HFFc6 (cell line): ENCODE measurements around the gene EEF1AKMT2. TPM values are rescaled to one million over a fixed set of nuclear protein-coding genes. Genes with fewer than 3 reads are reported as not detected.

Experiments
- DNase-seq: peaks from one replicate; pipeline ENCODE4 v3.0.0-alpha.2; 2018
- H3K27ac Mint-ChIP-seq: 2 replicates; pipeline ENCODE4 v1.8.0; 2020; ENCODE audit warnings: mild to moderate bottlenecking, mixed read lengths
- H3K27me3 Mint-ChIP-seq: 2 replicates; pipeline ENCODE4 v1.8.0; 2021; ENCODE audit warnings: mild to moderate bottlenecking, moderate library complexity, mixed read lengths; ENCODE audit not compliant: insufficient read depth
- H3K36me3 Mint-ChIP-seq: 2 replicates; pipeline ENCODE4 v1.8.0; 2021; ENCODE audit warnings: low read depth, mixed read lengths
- H3K4me1 Mint-ChIP-seq: 2 replicates; pipeline ENCODE4 v1.8.0; 2020; ENCODE audit warnings: low read depth, mixed read lengths
- H3K4me3 Mint-ChIP-seq: 2 replicates; pipeline ENCODE4 v1.8.0; 2020; ENCODE audit warnings: mild to moderate bottlenecking, moderate library complexity, mixed read lengths
- H3K9me3 Mint-ChIP-seq: 2 replicates; pipeline ENCODE4 v1.8.0; 2020; ENCODE audit warnings: mild to moderate bottlenecking, mixed read lengths
- CTCF ChIP-seq: fragments of 200-600 bp; sonication (generic); IDR thresholded peaks from 2 replicates; pipeline ENCODE4 v1.5.0; 2021; ENCODE audit warnings: antibody characterized with exemption, mild to moderate bottlenecking
- total RNA-seq, 6 experiments: library from RNA; stranded (reverse); fragmentation: NEBNext Ultra II Directional; extraction: Animal tissue kit (Norgen Biotek cat#: 25700); gene quantifications; 2 replicates in 1 of 6; 3 replicates in 5 of 6; pipeline ENCODE4 v1.2.3, GENCODE V29; 2021

EEF1AKMT2 gene
- total RNA-seq, 6 experiments from 2014 or later, result 15.8 to 19.5 (median 17.7) TPM

DNA sequence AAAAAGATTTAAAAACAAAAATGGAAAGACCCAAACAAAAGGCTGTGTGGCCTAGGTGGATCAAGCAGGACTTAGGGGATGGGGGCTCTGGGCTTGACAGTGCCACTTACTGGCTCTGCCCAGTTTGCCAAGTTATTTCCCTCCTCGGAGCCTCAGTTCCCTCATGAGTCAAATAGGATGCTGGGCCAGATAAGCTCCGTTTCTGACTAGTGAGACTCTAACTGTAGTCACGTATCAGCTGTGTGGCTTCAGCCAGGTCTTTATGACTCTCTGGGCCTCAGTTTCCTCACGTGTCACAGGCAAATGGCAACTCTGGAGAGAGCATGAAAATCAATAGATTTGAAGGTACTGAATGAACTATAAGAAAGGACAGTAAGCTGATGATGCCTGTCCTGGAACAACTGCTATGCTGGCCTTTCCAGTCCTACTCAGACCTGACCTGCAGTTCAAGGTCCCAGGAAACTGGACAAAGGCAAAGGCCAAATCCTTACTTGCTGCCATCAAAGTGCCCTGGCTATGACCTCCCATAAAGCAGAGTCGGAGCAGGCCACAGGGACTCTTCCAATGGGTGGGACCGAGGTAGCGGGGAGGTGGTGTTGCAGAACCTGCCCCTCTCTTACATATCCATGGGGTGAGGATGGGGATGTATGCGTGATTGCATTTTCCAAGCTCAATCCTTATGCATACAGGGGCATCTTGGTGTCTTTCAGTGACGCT, 74.5 kb downstream of the EEF1AKMT2 start:
- no peak overlapping the region for H3K27ac Mint-ChIP-seq
- DNase-seq, result no peak

GRCh38 chr10:124716369-124716768, 75.3 kb downstream of the EEF1AKMT2 start:
- DNase-seq, result no peak
- H3K27me3 Mint-ChIP-seq, result no peaks in the 10 kb centered on the region
- no peaks in the 10 kb centered on the region for H3K36me3 Mint-ChIP-seq
- no peak overlapping the region for H3K27ac Mint-ChIP-seq
- H3K4me3 Mint-ChIP-seq, result no peak overlapping the region
- H3K4me1 Mint-ChIP-seq, result peaks cover 19% of the 10 kb centered on the region
- H3K9me3 Mint-ChIP-seq, result no peaks in the 10 kb centered on the region
- TF ChIP-seq CTCF, result no peak

More for the DNA sequence above, 74.5 kb downstream of the EEF1AKMT2 start:
- no peak for TF ChIP-seq CTCF
- H3K4me3 Mint-ChIP-seq, result no peak overlapping the region
- H3K36me3 Mint-ChIP-seq, result no peaks in the 10 kb centered on the region
- no peaks in the 10 kb centered on the region for H3K9me3 Mint-ChIP-seq
- H3K27me3 Mint-ChIP-seq, result no peaks in the 10 kb centered on the region
- peaks cover 19% of the 10 kb centered on the region for H3K4me1 Mint-ChIP-seq

GRCh38 chr10:124715439-124715838, 76.2 kb downstream of the EEF1AKMT2 start:
- Mint-ChIP-seq H3K27me3 (no peaks in the 10 kb centered on the region), H3K4me3 (no peak overlapping the region), H3K4me1 (peaks cover 19% of the 10 kb centered on the region), H3K36me3 (no peaks in the 10 kb centered on the region), H3K9me3 (no peaks in the 10 kb centered on the region), H3K27ac (no peak overlapping the region)
- DNase-seq, result no peak
- TF ChIP-seq CTCF, result no peak

GRCh38 chr10:124713679-124714255, 77.9 kb downstream of the EEF1AKMT2 start:
- Mint-ChIP-seq H3K36me3 (no peaks in the 10 kb centered on the region), H3K4me1 (peaks cover 8% of the 10 kb centered on the region), H3K27me3 (peaks cover 1% of the 10 kb centered on the region; the same call in 1 of the 2 replicates), H3K9me3 (no peaks in the 10 kb centered on the region), H3K27ac (no peak overlapping the region), H3K4me3 (no peak overlapping the region)
- no peak for DNase-seq
- no peak for TF ChIP-seq CTCF

DNA sequence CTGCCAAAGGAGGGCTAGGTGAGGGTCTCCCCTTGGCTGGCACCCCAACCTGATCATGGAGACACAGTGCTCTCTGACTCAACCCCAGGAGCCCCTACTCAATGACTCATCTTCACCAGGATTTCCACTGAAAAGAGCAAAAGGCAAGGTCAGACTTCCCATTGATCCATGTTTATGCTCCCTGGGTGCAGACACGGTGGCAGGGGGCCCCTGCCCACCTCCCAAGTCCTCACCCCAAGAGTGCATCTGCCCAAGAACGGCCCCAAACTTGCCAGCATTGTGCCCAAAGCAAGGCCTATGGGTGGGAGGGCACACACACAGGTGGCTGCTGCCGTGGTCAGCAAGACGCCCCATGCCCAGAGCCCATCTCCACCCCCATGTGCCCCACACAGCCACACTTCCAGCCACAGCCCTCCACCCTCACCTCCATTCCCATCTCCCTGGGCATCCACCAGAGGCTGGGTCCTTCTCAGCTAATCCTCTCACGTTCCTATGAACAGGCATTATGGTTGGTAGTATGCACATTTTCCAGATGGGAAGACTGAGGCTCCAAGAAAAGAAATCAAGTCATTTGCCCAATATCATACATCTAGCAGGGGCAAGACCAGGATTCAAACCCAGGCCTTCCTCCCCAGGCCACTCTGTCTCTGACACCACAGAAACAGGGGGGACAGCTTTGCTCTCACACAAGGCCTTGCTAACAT, 78.8 kb downstream of the EEF1AKMT2 start:
- Mint-ChIP-seq H3K27me3 (peaks cover 1% of the 10 kb centered on the region; the same call in 1 of the 2 replicates), H3K36me3 (no peaks in the 10 kb centered on the region), H3K4me1 (peaks cover 5% of the 10 kb centered on the region), H3K4me3 (no peak overlapping the region), H3K9me3 (no peaks in the 10 kb centered on the region), H3K27ac (no peak overlapping the region; the same call in 1 of the 2 replicates)
- DNase-seq, result no peak
- no peak for TF ChIP-seq CTCF
